Ishikawa (cell line): ENCODE measurements around the gene NEUROD4.

Experiments
- CEBPB ChIP-seq: IDR thresholded peaks from 2 replicates; pipeline ENCODE4 v1.6.1; 2012
- CREB1 ChIP-seq: IDR thresholded peaks from 2 replicates; pipeline ENCODE4 v1.6.1; 2012; ENCODE audit warnings: low read depth
- EGR1 ChIP-seq: IDR thresholded peaks from 2 replicates; pipeline ENCODE4 v1.6.1; 2012
- EP300 ChIP-seq: IDR thresholded peaks from 2 replicates; pipeline ENCODE4 v1.6.1; 2012; ENCODE audit warnings: borderline replicate concordance
- FOXM1 ChIP-seq: IDR thresholded peaks from 2 replicates; pipeline ENCODE4 v1.6.1; 2012; ENCODE audit warnings: low read depth, borderline replicate concordance
- MAX ChIP-seq: IDR thresholded peaks from 2 replicates; pipeline ENCODE4 v1.6.1; 2012
- NFIC ChIP-seq: IDR thresholded peaks from 2 replicates; pipeline ENCODE4 v1.6.1; 2012
- RAD21 ChIP-seq: IDR thresholded peaks from 2 replicates; pipeline ENCODE4 v1.6.1; 2012; ENCODE audit warnings: low read depth
- REST ChIP-seq: IDR thresholded peaks from 2 replicates; pipeline ENCODE4 v1.6.1; 2012; ENCODE audit warnings: low read depth, mild to moderate bottlenecking
- TAF1 ChIP-seq: IDR thresholded peaks from 2 replicates; pipeline ENCODE4 v1.6.1; 2012; ENCODE audit warnings: low read depth, mild to moderate bottlenecking
- TCF12 ChIP-seq: IDR thresholded peaks from 2 replicates; pipeline ENCODE4 v1.6.1; 2012; ENCODE audit warnings: low read depth
- TEAD4 ChIP-seq: IDR thresholded peaks from 2 replicates; pipeline ENCODE4 v1.6.1; 2012
- USF1 ChIP-seq: IDR thresholded peaks from 2 replicates; pipeline ENCODE4 v1.6.1; 2012
- YY1 ChIP-seq: IDR thresholded peaks from 2 replicates; pipeline ENCODE4 v1.6.1; 2012; ENCODE audit warnings: low read depth
- ZBTB7A ChIP-seq: IDR thresholded peaks from 2 replicates; pipeline ENCODE4 v1.6.1; 2012; ENCODE audit warnings: low read depth

NEUROD4 gene

GRCh38 chr12:55017416-55017925 lies 2.3 kb upstream of the NEUROD4 start:
- no peak for TF ChIP-seq ZBTB7A
- TF ChIP-seq EP300: no peak
- no peak for TF ChIP-seq CREB1
- no peak for TF ChIP-seq RAD21
- no peak for TF ChIP-seq TAF1
- no peak for TF ChIP-seq TEAD4
- no peak for TF ChIP-seq REST
- no peak for TF ChIP-seq YY1
- TF ChIP-seq FOXM1: no peak
- no peak for TF ChIP-seq EGR1
- no peak for TF ChIP-seq TCF12
- no peak for TF ChIP-seq USF1
- no peak for TF ChIP-seq CEBPB
- no peak for TF ChIP-seq NFIC
- no peak for TF ChIP-seq MAX

GRCh38 chr12:55024575-55024974 lies 4.8 kb downstream of the NEUROD4 start:
- TF ChIP-seq TEAD4 (no peak), TCF12 (no peak), TAF1 (no peak), USF1 (no peak), EGR1 (no peak), RAD21 (no peak)

GRCh38 chr12:55025508-55025907 lies 5.7 kb downstream of the NEUROD4 start:
- TF ChIP-seq ZBTB7A (no peak), REST (no peak), USF1 (peak; percentile 38; the same call in 1 of the 2 replicates), CEBPB (no peak), NFIC (no peak), TCF12 (no peak)

- TF ChIP-seq EGR1 (no peak), FOXM1 (no peak), CREB1 (no peak), EP300 (no peak), YY1 (no peak)
These were observed 14.4 kb downstream of the NEUROD4 start for GRCh38 chr12:55034218-55034617.

- no peak for TF ChIP-seq USF1
- TF ChIP-seq TEAD4: no peak
- TF ChIP-seq ZBTB7A: no peak
These were observed 16.7 kb downstream of the NEUROD4 start for GRCh38 chr12:55036326-55037115.

- no peak for TF ChIP-seq TAF1
- TF ChIP-seq EP300: no peak
- no peak for TF ChIP-seq CREB1
- TF ChIP-seq FOXM1: no peak
- no peak for TF ChIP-seq MAX
- no peak for TF ChIP-seq CEBPB
- TF ChIP-seq EGR1: no peak
- no peak for TF ChIP-seq USF1
- TF ChIP-seq TCF12: no peak
- TF ChIP-seq ZBTB7A: no peak
These were observed 17.7 kb downstream of the NEUROD4 start for GRCh38 chr12:55037351-55037987.
